GM23338 (cell line): Measurements from ENCODE around the gene UPK1B. TPM values are rescaled to one million over a fixed set of nuclear protein-coding genes. Genes with fewer than 3 reads are reported as not detected.

ENCODE experiments used
- ATAC-seq: fragments of 200-7000 bp; cut with Tn5 transposase; 3 replicates; pipeline ENCODE4 v1.9.1; 2020
- DNase-seq: peaks from one replicate; pipeline ENCODE4 v3.0.0-alpha.2; 2015; ENCODE audit warnings: low spot score
- H2AFZ ChIP-seq: fragments of 200-600 bp; sonication (generic); 2 replicates; pipeline ENCODE4 v1.8.0; 2016; ENCODE audit warnings: antibody characterized with exemption, mild to moderate bottlenecking, moderate library complexity
- H3F3A ChIP-seq: fragments of 200-600 bp; sonication (generic); replicated peaks from 2 replicates; pipeline ENCODE4 v1.8.0; 2017; ENCODE audit warnings: antibody characterized with exemption, mixed run types, low read depth
- H3K27ac ChIP-seq: fragments of 200-600 bp; sonication (generic); 2 replicates; pipeline ENCODE4 v1.6.1; 2016; ENCODE audit warnings: low read depth
- H3K27me3 ChIP-seq: fragments of 200-600 bp; sonication (generic); 2 replicates; pipeline ENCODE4 v1.8.0; 2016; ENCODE audit warnings: mild to moderate bottlenecking, mixed run types, moderate library complexity; ENCODE audit not compliant: insufficient read depth
- H3K36me3 ChIP-seq: fragments of 200-600 bp; sonication (generic); 2 replicates; pipeline ENCODE4 v1.8.0; 2016; ENCODE audit warnings: mild to moderate bottlenecking; ENCODE audit not compliant: insufficient read depth
- H3K4me1 ChIP-seq: fragments of 200-600 bp; sonication (generic); 2 replicates; pipeline ENCODE4 v1.8.0; 2016; ENCODE audit warnings: mild to moderate bottlenecking, moderate library complexity; ENCODE audit not compliant: insufficient read depth
- H3K4me2 ChIP-seq: fragments of 200-600 bp; sonication (generic); 2 replicates; pipeline ENCODE4 v1.7.1; 2017; ENCODE audit warnings: mixed run types
- H3K4me3 ChIP-seq: fragments of 200-600 bp; sonication (generic); 2 replicates; pipeline ENCODE4 v1.6.1; 2016; ENCODE audit warnings: mixed run types
- H3K79me2 ChIP-seq: fragments of 200-600 bp; sonication (generic); replicated peaks from 2 replicates; pipeline ENCODE4 v1.8.0; 2017; ENCODE audit warnings: mild to moderate bottlenecking; ENCODE audit not compliant: insufficient read depth
- H3K9me2 ChIP-seq: fragments of 200-600 bp; sonication (generic); 2 replicates; pipeline ENCODE4 v1.8.0; 2017; ENCODE audit not compliant: insufficient read depth
- H4K20me1 ChIP-seq: fragments of 200-600 bp; sonication (generic); replicated peaks from 2 replicates; pipeline ENCODE4 v1.8.0; 2017; ENCODE audit warnings: mild to moderate bottlenecking; ENCODE audit not compliant: insufficient read depth
- H3K27ac Mint-ChIP-seq: 2 replicates; pipeline ENCODE4 v1.8.0; 2020; ENCODE audit warnings: inconsistent platforms, mild to moderate bottlenecking, moderate library complexity, mixed read lengths
- H3K27me3 Mint-ChIP-seq: 3 replicates; pipeline ENCODE4 v1.8.0; 2022; ENCODE audit warnings: low read depth, mild to moderate bottlenecking, moderate library complexity, mixed read lengths, inconsistent platforms; ENCODE audit not compliant: insufficient read depth, poor library complexity
- H3K36me3 Mint-ChIP-seq: 3 replicates; pipeline ENCODE4 v1.8.0; 2021; ENCODE audit warnings: low read depth, mild to moderate bottlenecking, inconsistent platforms, moderate library complexity, mixed read lengths
- H3K4me1 Mint-ChIP-seq: 3 replicates; pipeline ENCODE4 v1.8.0; 2020; ENCODE audit warnings: mild to moderate bottlenecking, inconsistent platforms, mixed read lengths
- H3K4me3 Mint-ChIP-seq: 3 replicates; pipeline ENCODE4 v1.8.0; 2021; ENCODE audit warnings: moderate library complexity, mild to moderate bottlenecking, inconsistent platforms, mixed read lengths
- H3K9me3 Mint-ChIP-seq: 3 replicates; pipeline ENCODE4 v1.8.0; 2020; ENCODE audit warnings: moderate library complexity, mild to moderate bottlenecking, inconsistent platforms, mixed read lengths
- EZH2 ChIP-seq: fragments of 200-600 bp; sonication (generic); IDR thresholded peaks from one replicate; pipeline ENCODE4 v1.8.0; 2017; ENCODE audit warnings: antibody characterized with exemption, mild to moderate bottlenecking, low read depth; ENCODE audit not compliant: unreplicated experiment
- EZH2phosphoT487 ChIP-seq: fragments of 200-600 bp; sonication (generic); IDR thresholded peaks from one replicate; pipeline ENCODE4 v1.8.1; 2018; ENCODE audit warnings: antibody characterized with exemption; ENCODE audit not compliant: unreplicated experiment
- JUNB ChIP-seq: IDR thresholded peaks from one replicate; pipeline ENCODE4 v1.6.1; 2016; ENCODE audit warnings: antibody characterized with exemption; ENCODE audit not compliant: unreplicated experiment
- POLR2AphosphoS5 ChIP-seq: IDR thresholded peaks from 2 replicates; pipeline ENCODE4 v1.6.1; 2016; ENCODE audit warnings: antibody characterized with exemption, low read depth
- ZNF114 ChIP-seq: fragments of 250-450 bp; sonication (Bioruptor Pico); IDR thresholded peaks from 2 replicates; pipeline ENCODE4 v1.5.0; 2020; ENCODE audit warnings: mild to moderate bottlenecking, moderate library complexity
- ZNF331 ChIP-seq: fragments of 250-450 bp; sonication (Bioruptor Pico); IDR thresholded peaks from 2 replicates; pipeline ENCODE4 v1.5.0; 2020; ENCODE audit warnings: low read depth, mild to moderate bottlenecking, moderate library complexity
- polyA plus RNA-seq: library from polyadenylated mRNA; unstranded; fragments of >200 nt; fragmentation: Nextera tagmentation; extraction: Ambion mirVana; gene quantifications from 2 replicates; pipeline ENCODE4 v1.2.1, GENCODE V29; 2016
- total RNA-seq: library from RNA; depleted of rRNA; stranded (reverse); fragments of >200 nt; shearing (Covaris generic); gene quantifications from 2 replicates; pipeline ENCODE4 v1.2.3, GENCODE V29; 2014
- TF ChIP-seq, protein P1 (sequence below): fragments of 250-450 bp; sonication (Bioruptor Pico); IDR thresholded peaks from 2 replicates; pipeline ENCODE4 v1.5.0; 2020; ENCODE audit warnings: mild to moderate bottlenecking, moderate library complexity
- TF ChIP-seq, protein P2 (sequence below), 2 experiments: fragments of 200-600 bp in 1 of 2; sonication (generic) in 1 of 2; conservative IDR thresholded peaks; 2 replicates each; pipeline versions ENCODE4 v1.5.1 to v1.6.1; 2016 to 2017; ENCODE audit warnings: antibody characterized with exemption in 2 of 2, low read depth in 2 of 2, mild to moderate bottlenecking in 2 of 2, moderate library complexity in 1 of 2

Gene UPK1B
- total and polyA plus RNA-seq, 2 experiments from 2014 or later = 0.39 to 0.66 TPM

- TF ChIP-seq, protein P1, sequence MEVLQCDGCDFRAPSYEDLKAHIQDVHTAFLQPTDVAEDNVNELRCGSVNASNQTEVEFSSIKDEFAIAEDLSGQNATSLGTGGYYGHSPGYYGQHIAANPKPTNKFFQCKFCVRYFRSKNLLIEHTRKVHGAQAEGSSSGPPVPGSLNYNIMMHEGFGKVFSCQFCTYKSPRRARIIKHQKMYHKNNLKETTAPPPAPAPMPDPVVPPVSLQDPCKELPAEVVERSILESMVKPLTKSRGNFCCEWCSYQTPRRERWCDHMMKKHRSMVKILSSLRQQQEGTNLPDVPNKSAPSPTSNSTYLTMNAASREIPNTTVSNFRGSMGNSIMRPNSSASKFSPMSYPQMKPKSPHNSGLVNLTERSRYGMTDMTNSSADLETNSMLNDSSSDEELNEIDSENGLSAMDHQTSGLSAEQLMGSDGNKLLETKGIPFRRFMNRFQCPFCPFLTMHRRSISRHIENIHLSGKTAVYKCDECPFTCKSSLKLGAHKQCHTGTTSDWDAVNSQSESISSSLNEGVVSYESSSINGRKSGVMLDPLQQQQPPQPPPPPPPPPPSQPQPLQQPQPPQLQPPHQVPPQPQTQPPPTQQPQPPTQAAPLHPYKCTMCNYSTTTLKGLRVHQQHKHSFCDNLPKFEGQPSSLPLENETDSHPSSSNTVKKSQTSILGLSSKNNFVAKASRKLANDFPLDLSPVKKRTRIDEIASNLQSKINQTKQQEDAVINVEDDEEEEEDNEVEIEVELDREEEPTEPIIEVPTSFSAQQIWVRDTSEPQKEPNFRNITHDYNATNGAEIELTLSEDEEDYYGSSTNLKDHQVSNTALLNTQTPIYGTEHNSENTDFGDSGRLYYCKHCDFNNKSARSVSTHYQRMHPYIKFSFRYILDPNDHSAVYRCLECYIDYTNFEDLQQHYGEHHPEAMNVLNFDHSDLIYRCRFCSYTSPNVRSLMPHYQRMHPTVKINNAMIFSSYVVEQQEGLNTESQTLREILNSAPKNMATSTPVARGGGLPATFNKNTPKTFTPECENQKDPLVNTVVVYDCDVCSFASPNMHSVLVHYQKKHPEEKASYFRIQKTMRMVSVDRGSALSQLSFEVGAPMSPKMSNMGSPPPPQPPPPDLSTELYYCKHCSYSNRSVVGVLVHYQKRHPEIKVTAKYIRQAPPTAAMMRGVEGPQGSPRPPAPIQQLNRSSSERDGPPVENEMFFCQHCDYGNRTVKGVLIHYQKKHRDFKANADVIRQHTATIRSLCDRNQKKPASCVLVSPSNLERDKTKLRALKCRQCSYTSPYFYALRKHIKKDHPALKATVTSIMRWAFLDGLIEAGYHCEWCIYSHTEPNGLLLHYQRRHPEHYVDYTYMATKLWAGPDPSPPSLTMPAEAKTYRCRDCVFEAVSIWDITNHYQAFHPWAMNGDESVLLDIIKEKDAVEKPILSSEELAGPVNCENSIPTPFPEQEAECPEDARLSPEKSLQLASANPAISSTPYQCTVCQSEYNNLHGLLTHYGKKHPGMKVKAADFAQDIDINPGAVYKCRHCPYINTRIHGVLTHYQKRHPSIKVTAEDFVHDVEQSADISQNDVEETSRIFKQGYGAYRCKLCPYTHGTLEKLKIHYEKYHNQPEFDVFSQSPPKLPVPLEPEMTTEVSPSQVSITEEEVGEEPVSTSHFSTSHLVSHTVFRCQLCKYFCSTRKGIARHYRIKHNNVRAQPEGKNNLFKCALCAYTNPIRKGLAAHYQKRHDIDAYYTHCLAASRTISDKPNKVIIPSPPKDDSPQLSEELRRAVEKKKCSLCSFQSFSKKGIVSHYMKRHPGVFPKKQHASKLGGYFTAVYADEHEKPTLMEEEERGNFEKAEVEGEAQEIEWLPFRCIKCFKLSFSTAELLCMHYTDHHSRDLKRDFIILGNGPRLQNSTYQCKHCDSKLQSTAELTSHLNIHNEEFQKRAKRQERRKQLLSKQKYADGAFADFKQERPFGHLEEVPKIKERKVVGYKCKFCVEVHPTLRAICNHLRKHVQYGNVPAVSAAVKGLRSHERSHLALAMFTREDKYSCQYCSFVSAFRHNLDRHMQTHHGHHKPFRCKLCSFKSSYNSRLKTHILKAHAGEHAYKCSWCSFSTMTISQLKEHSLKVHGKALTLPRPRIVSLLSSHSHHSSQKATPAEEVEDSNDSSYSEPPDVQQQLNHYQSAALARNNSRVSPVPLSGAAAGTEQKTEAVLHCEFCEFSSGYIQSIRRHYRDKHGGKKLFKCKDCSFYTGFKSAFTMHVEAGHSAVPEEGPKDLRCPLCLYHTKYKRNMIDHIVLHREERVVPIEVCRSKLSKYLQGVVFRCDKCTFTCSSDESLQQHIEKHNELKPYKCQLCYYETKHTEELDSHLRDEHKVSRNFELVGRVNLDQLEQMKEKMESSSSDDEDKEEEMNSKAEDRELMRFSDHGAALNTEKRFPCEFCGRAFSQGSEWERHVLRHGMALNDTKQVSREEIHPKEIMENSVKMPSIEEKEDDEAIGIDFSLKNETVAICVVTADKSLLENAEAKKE = no peak
- TF ChIP-seq EZH2 = no peak
- TF ChIP-seq POLR2AphosphoS5 = no peak
- TF ChIP-seq ZNF331 (CRISPR knock-in tag) = no peak
- no peak for TF ChIP-seq ZNF114
- no peak for TF ChIP-seq JUNB
- TF ChIP-seq, protein P2, sequence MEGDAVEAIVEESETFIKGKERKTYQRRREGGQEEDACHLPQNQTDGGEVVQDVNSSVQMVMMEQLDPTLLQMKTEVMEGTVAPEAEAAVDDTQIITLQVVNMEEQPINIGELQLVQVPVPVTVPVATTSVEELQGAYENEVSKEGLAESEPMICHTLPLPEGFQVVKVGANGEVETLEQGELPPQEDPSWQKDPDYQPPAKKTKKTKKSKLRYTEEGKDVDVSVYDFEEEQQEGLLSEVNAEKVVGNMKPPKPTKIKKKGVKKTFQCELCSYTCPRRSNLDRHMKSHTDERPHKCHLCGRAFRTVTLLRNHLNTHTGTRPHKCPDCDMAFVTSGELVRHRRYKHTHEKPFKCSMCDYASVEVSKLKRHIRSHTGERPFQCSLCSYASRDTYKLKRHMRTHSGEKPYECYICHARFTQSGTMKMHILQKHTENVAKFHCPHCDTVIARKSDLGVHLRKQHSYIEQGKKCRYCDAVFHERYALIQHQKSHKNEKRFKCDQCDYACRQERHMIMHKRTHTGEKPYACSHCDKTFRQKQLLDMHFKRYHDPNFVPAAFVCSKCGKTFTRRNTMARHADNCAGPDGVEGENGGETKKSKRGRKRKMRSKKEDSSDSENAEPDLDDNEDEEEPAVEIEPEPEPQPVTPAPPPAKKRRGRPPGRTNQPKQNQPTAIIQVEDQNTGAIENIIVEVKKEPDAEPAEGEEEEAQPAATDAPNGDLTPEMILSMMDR (conservative IDR thresholded peaks at IDR 0.05; ENCODE audit: low read depth in 2 of 2) = no peak
Measured at GRCh38 chr3:119220198-119220597, 46.8 kb downstream of the UPK1B start (continued).

DNA sequence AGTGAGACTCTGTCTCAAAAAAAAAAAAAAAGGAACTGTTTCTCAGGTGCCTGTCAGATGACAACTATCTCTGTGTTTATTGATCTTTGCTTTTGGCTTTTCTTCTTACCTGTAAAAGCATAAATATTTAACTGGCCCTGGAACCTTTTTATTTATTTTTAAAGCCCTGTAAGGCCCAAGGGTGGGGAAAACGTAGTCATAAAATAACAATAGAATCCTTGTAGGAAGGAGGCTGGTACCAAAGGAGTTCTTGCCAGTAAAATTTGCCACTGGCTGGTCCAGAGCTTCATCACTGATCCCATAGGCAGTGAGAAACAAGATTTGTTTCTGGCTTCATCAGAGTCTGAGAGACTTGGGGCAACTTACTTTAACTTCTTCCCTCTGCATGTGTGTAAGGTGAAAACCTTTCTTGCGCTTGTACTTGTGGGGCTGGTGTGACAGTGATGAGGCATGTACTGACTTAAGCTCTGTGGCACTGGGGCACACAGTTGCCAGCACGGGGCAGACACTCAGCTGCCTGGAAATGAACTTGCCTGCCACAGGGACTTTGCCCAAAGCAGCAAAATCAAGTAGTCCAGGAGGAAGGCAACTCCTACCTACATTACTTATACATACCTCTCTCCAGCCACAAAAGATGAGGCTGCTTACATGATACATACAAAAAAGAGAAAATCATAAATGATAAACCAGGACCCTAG is 47.7 kb downstream of the UPK1B start:
- peaks cover 59% of the 10 kb centered on the region for H3K36me3 ChIP-seq

More for the DNA sequence above, 47.7 kb downstream of the UPK1B start:
- Histone ChIP-seq H3K27ac (no peak overlapping the region), H4K20me1 (peaks cover 7% of the 10 kb centered on the region), H3K4me1 (no peaks in the 10 kb centered on the region), H3K4me3 (no peak overlapping the region), H3F3A (no peaks in the 10 kb centered on the region), H3K79me2 (no peaks in the 10 kb centered on the region; the same call in 1 of the 2 replicates), H2AFZ (no peak overlapping the region), H3K27me3 (no peaks in the 10 kb centered on the region), H3K4me2 (no peak overlapping the region), H3K9me2 (no peaks in the 10 kb centered on the region)
- Mint-ChIP-seq H3K9me3 (no peaks in the 10 kb centered on the region), H3K4me1 (no peaks in the 10 kb centered on the region), H3K27me3 (peaks cover 1% of the 10 kb centered on the region), H3K36me3 (peaks cover 58% of the 10 kb centered on the region), H3K27ac (no peak overlapping the region), H3K4me3 (no peak overlapping the region)
- ATAC-seq (no peak), DNase-seq (no peak)
- TF ChIP-seq EZH2phosphoT487 (peak; percentile 31), ZNF114 (no peak)
